HG03457 (cell line): ENCODE results near the gene ANXA3.
"Not testable (repeated sequence)": the region's sequence is repeated elsewhere in the genome, so short reads cannot be mapped to it uniquely, and the experiment has no call there.

Source experiments
- ATAC-seq: cut with Tn5 transposase; IDR thresholded peaks from one replicate; pipeline ENCODE4 v1.9.1; 2021; ENCODE audit warnings: moderate number of reproducible peaks; ENCODE audit not compliant: unreplicated experiment

The ANXA3 gene

DNA sequence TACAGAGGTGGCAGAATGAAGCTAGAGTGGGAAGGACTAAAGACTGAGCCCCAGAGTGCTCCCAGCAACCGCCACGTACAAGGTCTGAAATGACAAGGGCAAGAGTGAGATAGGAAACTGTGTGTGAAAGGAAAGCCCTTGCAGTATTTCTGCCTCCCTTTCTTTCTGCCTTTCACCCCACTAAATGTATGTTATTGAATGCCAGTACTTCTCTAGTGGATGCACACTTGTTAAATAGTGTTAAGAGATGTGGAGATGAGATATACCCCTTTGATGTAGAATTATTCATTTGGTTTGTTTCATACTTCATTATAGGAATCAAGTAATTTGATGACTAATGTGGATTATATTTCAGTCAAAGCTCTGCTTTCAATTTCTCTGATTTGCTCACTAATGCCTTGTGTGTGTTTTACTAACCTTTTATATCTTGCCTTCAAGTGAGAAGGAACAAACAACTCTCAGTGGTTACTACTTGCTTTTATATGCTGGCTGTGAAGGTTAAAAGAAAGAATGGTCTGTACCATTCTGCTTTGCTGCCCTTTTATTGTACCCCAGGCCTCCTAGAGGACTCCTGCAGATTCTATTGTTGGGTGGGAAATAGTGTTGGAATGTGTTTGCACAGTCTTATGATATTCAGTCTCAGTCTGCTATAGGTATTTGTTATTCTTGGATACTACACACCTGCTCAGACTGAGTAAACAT lies 8.0 kb upstream of the ANXA3 start:
- no peak for ATAC-seq

DNA sequence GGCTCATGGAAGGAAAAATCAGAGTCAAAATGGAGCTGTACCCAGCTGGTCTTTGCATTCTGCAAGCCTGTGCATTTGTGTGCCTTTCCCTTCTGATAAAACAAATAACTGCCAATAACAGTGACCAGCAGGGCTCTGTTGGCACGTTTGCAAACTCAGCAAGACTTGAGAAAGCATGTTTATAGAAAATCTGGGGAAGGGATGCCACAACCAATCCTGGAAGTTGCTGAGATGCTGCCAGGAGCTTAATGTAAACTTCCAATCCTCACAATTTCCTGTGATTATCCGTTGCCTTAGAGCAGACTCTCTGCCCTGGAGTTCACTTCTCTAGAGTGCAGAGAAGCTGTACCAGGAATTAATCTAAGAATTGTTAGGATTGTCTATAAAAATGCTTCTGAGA lies 6.9 kb upstream of the ANXA3 start:
- no peak for ATAC-seq

DNA sequence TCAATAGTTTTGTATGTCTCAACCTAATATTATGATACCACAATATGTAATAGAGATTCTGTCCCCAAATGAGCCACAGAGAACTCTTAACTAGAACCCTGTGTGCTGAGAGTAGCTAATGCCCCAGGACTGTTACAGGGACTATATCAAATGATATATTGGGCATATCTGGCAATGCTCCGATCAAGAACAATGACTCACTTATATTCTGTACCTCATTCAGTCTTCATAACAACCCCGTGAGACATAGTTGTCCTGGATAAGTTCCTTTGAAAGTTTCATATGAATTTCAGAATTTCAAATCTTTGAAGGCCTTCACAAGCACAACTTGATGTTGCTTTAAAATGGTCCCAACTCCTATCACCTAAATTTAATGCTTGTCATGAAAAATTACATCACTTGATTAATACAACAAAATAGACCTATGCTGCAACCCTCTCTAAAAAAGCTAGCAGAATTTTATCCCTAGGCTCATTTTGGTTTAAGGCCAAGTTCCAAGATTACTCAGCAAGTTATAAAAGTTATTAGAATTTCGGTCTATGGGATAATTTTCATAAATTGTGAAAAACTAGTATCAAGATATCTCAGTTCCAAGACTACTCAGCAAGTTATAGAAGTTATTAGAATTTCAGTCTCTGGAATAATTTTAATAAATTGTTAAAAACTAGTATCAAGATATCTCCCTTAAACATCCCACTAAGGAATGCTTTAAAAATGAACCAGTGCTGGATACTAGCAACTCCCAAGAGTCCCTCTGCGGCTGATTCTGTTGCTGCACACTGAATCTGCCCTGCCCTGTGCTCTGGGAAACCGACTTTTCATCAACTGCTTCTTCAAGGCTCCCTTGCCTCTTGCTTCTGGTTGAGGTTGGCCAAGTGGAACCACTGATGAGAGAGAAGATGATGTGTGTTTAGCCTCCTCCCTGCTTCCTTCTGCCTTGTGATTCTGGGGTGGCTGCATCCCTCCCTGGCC lies 6.0 kb upstream of the ANXA3 start:
- no peak for ATAC-seq

DNA sequence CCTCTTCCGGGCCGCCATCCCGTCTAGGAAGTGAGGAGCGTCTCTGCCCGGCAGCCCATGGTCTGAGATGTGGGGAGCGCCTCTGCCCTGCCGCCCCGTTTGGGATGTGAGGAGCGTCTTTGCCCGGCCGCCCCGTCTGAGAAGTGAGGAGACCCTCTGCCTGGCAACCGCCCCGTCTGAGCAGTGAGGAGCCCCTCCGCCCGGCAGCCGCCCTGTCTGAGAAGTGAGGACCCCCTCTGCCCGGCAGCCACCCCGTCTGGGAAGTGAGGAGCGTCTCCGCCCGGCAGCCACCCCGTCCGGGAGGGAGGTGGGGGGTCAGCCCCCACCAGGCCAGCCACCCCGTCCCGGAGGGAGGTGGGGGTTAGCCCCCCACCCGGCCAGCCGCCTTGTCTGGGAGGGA lies 3.7 kb upstream of the ANXA3 start:
- not testable (repeated sequence) for ATAC-seq

DNA sequence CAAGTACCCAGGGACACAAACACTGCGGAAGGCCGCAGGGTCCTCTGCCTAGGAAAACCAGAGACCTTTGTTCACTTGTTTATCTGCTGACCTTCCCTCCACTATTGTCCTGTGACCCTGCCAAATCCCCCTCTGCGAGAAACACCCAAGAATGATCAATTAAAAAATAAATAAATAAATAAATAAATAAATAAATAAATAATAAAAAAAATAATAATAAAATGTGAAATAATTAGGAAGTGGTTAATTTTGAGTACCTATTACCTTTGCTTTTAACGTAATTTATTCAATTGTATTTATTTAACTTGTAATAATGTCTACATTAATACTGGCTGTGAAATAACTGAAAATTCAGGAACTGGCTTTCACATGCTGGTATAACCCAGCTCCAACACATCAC lies 2.7 kb upstream of the ANXA3 start:
- ATAC-seq = not testable (repeated sequence)

DNA sequence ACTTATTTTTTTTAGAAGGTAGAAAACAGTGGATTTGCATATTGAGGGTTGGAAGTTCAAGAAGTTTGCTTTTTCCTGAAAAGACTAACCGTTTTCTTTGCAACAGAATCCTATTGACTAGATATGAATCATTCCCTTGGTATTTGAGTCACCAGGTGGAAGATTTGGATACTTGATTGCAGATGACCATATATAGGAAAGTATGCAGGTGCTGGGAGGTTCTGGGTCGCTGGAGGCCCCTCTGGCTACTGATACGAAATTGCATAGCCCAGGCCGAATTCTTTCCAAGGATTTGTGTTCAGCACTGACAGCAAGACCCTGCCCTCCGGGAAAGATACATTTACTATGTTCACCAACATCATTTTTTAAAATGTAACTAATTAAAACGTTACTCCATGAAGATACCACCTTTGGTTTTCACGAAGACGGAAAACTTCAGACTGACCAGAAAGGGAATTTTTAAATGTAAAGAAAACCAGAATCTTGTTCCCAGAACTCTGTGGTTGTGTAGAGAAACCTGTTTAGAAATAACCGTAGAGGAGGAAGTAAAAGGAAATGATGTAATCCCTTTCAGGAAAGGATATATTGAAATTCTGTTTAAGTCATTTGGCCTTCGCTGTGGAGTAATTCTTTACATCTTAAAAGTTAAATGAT lies 946 bp downstream of the ANXA3 start:
- ATAC-seq = no peak

DNA sequence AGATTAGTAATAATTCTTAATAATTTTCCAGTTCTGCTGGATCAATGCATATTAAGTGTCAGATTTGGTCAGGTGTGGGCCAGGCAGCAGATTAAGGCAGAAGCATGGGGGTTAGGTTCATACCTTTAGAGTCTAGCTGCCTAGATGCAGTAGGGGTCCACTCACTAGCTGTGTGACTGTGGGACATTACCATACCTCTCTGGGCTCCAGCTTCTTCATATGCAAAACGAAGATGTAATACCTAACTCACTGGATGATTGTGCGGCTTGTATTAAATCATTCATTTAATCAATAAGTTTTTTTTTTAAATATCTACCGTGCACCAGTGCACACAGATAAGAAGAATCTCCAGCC lies 1.4 kb downstream of the ANXA3 start:
- ATAC-seq = no peak

DNA sequence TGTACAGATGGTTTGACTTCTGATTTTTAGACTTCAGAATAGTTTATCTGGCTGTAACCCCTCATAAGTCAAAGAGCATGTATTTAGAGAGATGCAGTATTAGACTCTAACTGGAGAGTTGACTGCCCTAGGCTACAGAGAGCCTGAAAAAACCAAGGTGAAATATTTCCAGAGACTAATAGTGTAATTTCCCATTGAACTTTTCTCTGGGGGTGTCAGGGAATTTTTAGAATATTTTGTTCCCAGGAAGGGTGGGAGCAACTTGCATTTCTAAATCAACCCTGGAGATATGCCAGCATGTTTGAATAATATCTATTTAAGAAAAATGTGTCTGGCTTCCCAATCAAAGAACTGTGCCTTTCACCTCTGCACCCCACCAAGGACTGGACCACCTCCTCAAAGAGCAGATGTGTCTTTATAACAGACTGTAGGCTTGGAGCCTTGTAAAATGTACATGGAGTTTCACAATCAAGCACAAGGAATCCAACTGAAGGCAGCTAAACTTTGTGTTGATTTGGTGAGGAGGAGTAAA lies 2.0 kb downstream of the ANXA3 start:
- no peak for ATAC-seq

DNA sequence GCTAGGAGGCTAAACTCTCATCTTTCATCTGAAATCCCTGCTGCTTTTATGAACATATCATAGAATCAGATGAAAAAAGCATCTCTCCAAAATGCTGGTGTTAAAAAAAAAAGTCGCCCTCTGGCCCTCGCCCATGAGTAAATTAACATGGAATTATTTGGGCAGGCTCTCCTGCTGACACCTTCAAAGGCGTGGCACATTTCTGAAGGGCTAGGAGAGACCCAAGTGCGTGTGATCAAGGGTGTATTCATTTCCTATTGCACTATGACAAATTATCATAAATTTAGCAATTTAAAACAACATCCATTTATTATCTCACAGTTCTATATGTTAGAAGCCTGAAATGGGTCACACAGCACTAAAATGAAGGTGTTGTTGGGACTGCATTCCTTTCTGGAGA lies 5.1 kb downstream of the ANXA3 start:
- no peak for ATAC-seq

DNA sequence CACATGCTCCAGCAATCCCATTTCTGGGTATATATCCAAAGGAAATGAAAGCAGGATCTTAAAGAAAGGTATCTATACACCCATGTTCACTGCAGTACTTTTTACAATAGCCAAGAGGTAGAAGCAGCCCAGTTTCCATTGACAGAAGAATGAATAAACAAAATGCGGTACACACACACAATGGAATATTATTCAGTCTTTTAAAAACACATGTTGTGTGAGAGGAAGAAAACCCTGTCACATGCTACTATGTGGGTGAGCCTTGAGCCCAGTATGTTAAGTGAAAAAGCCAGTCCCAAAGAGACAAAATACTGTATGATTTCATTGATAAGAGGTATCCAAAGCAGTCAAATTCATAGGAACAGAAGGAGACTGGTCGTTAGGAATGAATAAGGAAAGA lies 6.3 kb downstream of the ANXA3 start:
- ATAC-seq = no peak

DNA sequence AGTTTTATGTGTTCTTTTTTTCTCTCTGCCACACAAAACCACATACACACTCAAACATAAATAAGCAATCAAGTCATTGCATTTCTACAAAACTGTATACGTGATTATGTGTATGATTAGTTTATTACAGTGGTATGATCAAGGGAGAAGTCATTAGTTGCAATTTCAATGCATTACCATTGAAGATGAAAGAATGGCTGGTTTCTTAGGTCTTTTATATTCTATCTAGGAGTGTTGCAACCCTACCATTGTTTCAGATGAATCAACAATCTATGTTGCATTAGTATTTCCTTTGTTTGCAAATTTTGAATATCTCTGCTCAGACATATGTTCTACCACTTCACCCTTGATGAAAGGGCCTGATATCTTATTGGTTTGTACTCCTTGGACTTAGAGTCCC lies 6.8 kb downstream of the ANXA3 start:
- ATAC-seq = no peak

DNA sequence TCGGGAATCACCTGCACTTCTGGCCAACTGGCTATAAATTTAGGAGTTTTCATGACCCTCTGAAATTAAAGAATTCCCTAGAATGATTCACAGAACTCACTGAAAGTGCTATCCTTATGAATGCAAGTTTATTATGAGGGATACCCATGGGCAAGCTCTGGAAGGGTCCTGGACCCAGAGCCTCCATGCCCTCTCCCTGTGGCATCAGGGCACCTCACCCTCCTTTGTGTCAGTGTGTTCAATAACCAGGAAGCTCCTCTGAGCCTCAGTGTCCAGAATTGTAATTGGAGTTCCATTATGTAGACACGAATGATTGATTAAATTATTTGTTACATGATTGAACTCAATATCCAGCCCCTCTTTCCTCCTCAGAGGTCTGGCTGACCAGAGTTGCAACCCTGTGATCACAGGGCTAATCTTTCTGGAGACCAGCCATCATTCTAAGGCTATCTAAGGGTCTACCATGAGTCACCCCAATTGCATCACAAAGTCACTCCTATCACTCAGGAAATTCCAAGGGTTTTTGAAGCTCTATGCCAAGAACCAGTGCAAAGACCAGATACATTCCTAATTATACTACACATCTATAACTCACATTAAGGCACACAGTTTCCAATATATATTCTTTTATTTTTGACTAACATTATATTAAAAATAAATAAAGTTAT lies 8.9 kb downstream of the ANXA3 start:
- ATAC-seq = no peak

DNA sequence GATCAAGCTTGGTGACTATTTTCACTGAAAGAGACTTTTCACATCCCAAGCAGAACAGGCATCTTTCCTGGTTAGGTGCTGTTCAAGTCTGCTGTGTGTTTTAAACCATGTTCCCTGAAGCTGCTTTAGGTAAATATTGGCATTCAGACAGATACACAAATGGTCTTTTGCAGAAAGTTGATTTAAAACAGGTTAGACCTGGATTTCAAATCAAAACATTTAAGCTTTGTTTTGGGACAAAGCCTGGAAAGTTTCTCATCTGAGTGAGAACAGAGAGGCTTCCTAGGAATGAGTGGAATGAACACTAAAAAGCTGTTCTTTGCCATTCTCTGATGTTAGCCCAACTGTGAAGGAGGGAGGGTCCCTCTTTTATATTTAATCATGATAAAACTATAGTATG lies 10.1 kb downstream of the ANXA3 start:
- no peak for ATAC-seq

DNA sequence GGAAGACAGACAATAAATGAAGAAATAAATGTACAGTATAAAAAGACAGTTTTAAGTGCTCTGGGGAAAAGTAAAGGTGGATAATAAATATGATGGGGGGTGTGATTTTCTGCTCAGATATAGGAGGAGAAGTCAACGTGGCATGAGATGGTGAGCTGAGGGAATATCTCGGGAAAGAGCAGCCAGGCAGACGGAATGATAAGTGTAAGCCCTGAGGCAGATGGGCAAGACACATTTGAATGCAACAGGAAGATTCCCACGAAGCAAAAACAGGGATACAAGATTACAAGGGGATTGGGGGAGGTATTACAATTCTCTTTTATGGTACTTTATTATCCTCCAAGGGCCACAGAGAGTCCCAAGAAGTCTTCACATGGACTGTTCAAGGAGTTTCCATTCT lies 11.1 kb downstream of the ANXA3 start:
- no peak for ATAC-seq

DNA sequence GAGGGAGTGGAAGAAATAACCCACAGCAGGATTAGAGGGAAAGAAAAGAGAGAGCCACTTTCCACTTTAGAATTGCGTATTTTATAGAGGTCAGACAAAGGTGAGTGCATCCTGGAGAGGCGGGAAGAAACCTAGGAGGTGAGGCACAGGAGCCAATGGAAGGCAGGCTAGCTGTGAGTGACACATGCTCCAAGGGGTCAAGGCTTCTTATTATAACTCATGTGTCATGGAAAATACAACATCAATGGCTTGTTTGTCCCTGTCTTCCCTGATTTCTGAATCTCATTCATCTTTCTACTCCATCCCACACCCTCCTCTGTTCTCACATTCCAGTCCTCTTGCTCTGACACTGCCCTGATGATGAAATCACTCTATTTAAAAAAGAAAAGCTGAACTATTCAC lies 14.4 kb downstream of the ANXA3 start:
- ATAC-seq = no peak

DNA sequence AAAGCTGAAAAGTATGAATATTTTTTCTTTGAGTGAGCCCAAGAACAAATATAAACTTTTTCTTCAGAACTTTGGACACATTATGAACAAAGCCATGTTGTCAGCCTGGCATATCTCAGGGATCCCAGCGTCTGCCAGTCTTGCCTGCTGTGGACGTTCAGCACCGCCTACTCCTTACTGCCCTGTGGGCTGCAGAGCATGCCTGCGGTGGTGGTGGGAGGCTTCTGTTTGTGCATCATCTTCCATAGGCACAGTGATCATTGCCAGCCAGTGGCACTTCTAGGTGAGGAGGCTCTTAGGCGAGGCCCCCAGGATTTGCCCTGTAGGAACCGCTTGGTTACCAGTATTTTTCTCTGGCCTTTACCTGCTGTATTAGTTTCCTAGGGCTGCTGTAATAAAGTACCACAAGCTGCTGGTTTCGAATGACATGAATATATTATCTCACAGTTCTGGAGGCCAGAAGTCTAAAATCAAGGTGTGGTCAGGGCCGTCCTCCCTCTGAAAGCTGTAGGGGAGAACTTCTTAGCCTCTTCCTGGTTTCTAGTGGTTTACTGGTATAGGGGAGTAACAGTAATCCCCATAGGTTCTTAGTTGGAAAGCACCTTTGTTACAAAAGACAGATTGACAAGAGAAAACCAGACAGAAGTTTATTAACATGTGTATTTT lies 15.4 kb downstream of the ANXA3 start:
- peak; percentile 90 for ATAC-seq

DNA sequence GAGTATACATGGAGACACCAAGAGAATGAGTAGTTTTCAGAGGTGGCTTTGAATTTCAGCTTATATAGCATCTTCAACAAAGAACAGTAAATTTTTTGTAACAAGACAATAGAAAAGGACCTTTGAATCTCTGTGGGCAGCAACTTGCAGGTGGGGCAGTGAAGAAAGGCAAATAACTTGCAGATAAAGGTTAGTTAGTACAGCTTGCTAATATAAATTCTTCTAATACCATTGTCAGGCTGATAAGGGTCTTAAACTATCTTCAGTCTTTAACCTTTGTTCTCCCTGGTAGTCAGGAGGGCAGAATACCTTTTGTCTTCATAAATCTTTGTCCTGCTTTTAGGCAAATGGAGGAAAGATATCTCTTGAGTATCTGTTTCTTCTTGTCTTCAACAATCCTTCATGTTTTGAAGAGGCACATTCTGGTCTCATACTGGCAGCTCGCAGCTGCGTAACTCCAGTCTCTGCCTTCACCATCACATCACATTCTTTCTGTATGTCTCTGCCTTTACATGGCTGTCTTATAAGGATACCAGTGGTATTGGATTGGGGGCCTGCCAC lies 16.0 kb downstream of the ANXA3 start:
- ATAC-seq = no peak

DNA sequence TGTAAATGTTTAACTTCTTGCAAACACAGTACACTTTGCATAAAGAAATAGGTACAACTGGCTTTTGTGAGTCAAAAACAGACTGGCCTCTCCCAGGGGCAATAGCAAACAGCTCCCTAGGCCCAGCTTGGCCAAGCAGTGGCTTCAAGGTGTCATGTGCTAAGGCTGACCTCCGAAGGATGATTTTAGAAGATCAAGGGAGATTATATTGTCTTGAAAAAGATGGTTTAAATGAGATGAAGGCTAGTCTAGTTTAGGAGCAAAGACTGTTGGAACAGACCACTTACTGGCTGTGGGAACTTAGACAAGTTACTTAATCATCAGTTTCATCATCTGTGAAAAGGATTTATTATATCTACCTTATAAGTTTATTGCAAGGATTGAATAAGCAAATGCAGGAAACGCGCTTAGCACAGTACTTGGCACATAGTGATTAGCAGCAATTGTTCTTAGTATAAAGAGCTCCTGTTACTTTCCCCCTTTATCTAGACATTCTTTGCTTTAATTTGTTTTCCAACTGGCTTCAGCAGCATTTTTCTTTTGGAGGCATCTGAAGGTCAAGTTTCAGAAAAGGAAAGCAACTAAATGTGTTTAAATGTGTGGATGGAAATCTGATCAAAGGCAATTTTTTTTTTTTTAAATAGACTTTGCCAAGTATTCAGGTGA lies 17.2 kb downstream of the ANXA3 start:
- ATAC-seq = no peak

DNA sequence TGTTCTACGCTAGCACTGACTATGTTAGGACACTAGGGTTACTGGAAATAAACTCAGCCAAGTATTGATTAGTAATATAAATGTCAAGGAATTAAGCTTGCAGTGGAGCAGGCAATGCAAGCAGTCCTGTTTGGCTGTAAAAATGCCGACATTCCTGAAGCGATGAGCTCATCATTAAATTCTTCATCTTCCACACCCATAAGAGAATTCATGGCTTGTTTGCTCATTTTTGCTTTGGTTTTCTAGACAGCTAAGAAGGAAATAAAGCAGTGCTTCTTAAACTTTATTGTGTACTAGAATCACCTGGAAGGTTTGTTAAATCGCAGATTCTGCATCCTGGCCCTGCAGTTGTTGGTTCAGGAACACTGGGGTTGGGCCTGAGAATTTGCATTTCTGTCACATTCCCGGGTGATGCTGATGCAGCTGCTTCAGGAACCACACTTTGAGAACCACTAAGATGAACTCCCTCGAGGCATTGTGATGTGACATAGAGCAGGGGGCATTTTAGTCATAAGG lies 17.8 kb downstream of the ANXA3 start:
- no peak for ATAC-seq
